ENCODE data around the gene RPL31. TPM values are rescaled to one million over a fixed set of nuclear protein-coding genes. Genes with fewer than 3 reads are reported as not detected.
"Not testable (repeated sequence)": the region's sequence is repeated elsewhere in the genome, so short reads cannot be mapped to it uniquely, and the experiment has no call there.

RPL31 gene
- total and polyA plus RNA-seq, 7 donors: 1,030 to 7,327 (median 2,345) TPM

GRCh38 chr2:101048756-101049155, 46.7 kb downstream of the RPL31 start:
- no peaks in the 10 kb centered on the region for H3K27me3 ChIP-seq
- no peak overlapping the region for H3K4me3 ChIP-seq
- no peaks in the 10 kb centered on the region for H3K9me3 ChIP-seq
- H3K4me1 ChIP-seq: no peaks in the 10 kb centered on the region
- 65 to 81% methylated on average over 3 of the region's 3 CpGs for WGBS, 2 donors
- TF ChIP-seq CTCF (IDR thresholded peaks at IDR 0.05): no peak
- peaks cover 0 to 28% (median 2%) of the 10 kb centered on the region in 4 donors for H3K36me3 ChIP-seq
- intact Hi-C loops (cut with DNase I): no loop called here
- DNase-seq: no peak
- no peak overlapping the region for H3K27ac ChIP-seq

- H3K4me1 ChIP-seq; H3K27ac ChIP-seq; H3K27me3 ChIP-seq; intact Hi-C loops (cut with DNase I); H3K9me3 ChIP-seq; H3K4me3 ChIP-seq; DNase-seq: not testable (repeated sequence)
- 97% methylated on average over 6 of the region's 6 CpGs for WGBS, 2 donors
- peaks cover 0 to 34% (median 2%) of the 10 kb centered on the region in 4 donors for H3K36me3 ChIP-seq
Observed at GRCh38 chr2:101050886-101051285, 48.8 kb downstream of the RPL31 start.

DNA sequence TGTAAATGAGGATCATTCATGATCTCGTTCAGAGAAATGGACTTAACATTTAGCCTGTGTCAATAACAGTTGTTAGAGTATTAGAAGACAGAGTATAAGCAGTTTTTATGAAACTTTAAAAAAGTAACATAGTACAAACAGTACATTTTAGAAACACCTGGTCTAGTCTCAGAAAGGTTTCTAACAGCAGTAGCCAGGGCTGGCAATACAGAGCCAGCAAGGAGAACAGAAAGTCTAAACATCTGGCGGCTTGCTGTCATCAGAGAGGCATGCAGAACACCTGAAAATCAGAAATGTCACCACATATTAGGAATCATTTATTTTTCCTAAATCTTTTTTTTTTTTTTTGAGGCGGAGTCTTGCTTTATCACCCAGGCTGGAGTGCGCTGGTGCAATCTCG, 50.1 kb downstream of the RPL31 start:
- Histone ChIP-seq H3K27me3 (no peaks in the 10 kb centered on the region), H3K4me3 (no peak overlapping the region), H3K36me3 (peaks cover 0 to 34% (median 2%) of the 10 kb centered on the region in 4 donors), H3K27ac (no peak overlapping the region), H3K4me1 (no peaks in the 10 kb centered on the region), H3K9me3 (no peaks in the 10 kb centered on the region)
- TF ChIP-seq EP300 (IDR thresholded peaks at IDR 0.05) (no peak), POLR2A (IDR thresholded peaks at IDR 0.05) (no peak), POLR2AphosphoS5 (IDR thresholded peaks at IDR 0.05) (no peak), CTCF (IDR thresholded peaks at IDR 0.05) (no peak)
- intact Hi-C loops (cut with DNase I): no loop called here
- WGBS, 2 donors: 93 to 95% methylated on average over 5 of the region's 5 CpGs
- no peak for DNase-seq

DNA sequence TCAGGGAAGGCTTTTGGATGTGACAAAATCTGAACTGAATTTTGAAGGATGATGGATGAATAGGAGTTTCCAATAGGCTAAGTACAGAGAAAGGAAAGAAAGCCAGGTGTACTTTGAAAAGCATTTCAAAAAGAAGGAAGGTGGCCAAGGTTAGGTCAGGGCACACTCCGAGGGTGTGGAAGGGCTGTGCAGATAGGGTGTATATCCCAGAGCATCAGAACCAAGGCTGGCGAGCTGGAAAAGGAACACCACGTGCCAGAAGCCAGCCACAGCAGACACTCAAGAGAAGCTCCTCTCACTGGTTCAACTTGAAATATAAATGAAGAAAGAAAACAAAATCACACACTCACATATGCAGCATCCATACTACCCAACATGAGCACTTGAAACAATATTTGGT, 51.0 kb downstream of the RPL31 start:
- Histone ChIP-seq H3K36me3 (peaks cover 0 to 40% (median 2%) of the 10 kb centered on the region in 4 donors), H3K27ac (no peak overlapping the region), H3K4me1 (no peaks in the 10 kb centered on the region), H3K4me3 (no peak overlapping the region), H3K9me3 (no peaks in the 10 kb centered on the region), H3K27me3 (no peaks in the 10 kb centered on the region)
- TF ChIP-seq POLR2AphosphoS5 (IDR thresholded peaks at IDR 0.05) (no peak), CTCF (IDR thresholded peaks at IDR 0.05) (no peak), POLR2A (IDR thresholded peaks at IDR 0.05) (no peak)
- intact Hi-C loops (cut with DNase I): no loop called here
- no peak for DNase-seq
- WGBS, 2 donors: 86 to 89% methylated on average over 3 of the region's 3 CpGs

Other genes with a start within 250 kb of the RPL31 start
- gene NPAS2, start 182.2 kb upstream of the RPL31 start, total RNA-seq: 10 to 100 TPM; 14.2 to 23.8 (median 20.3) TPM
- gene NPAS2, start 182.2 kb upstream of the RPL31 start, polyA plus RNA-seq: 10 to 100 TPM; 23.2 to 53.9 (median 40.2) TPM
- gene TBC1D8, start 149.1 kb downstream of the RPL31 start, total RNA-seq: 10 to 100 TPM; 12.8 to 24.1 (median 17.0) TPM
- gene TBC1D8, start 149.1 kb downstream of the RPL31 start, polyA plus RNA-seq: 10 to 100 TPM in 1 of 3 donors, 1 to 10 TPM in 2; 3.0 to 15.7 (median 6.2) TPM

Measured in sigmoid colon (tissue), 7 donors.